ENCODE measurements around the gene RNF2.
"Not testable (repeated sequence)": the region's sequence is repeated elsewhere in the genome, so short reads cannot be mapped to it uniquely, and the experiment has no call there.

Gene RNF2

DNA sequence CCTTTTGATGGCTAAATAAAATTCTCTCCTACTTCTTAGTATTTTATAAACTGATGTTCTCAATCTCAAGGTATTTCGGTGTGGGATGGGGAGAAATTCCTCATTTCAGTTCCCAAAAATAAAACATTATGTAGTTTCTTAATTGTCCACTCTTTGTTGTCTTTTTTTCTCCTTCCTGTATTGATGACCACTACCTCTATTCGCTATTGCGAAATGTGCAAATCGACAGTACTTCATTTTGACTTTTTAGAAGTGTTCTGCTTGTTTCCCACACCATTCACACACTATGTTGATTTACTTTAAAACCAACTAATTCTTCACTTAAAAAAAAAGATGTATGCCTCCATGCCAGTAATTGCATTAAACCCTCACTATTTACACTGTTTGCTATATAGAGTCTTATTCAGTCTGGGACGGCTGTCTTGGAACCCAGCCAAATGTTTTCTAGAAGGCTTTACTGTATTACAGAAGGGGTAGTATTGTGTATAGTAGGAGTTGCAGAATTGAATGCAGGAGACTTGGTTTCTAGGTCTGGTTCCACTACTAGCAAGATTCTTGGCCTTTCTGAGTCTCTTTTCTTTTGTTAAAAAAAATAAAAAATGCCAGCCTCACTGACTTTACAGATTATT, 5.6 kb downstream of the RNF2 start:
- no peak for DNase-seq

DNA sequence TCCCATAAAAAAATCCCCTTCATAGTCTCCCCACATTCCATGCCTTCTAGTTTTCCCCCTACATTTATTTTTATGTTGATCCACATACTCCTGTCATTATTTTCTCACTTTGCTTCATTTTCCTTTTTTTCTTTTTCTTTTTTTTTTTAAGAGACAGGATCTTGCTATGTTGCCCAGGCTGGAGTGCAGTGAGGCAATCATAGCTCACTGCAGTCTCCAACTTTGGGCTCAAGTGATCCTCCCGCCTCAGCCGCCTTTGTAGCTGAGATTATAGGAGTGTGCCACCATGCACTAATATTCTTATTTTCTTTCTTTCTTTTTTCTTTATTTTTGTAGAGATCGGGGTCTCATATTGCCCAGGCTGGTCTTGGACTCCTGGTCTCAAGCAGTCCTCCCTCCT, 7.8 kb downstream of the RNF2 start:
- DNase-seq = no peak

DNA sequence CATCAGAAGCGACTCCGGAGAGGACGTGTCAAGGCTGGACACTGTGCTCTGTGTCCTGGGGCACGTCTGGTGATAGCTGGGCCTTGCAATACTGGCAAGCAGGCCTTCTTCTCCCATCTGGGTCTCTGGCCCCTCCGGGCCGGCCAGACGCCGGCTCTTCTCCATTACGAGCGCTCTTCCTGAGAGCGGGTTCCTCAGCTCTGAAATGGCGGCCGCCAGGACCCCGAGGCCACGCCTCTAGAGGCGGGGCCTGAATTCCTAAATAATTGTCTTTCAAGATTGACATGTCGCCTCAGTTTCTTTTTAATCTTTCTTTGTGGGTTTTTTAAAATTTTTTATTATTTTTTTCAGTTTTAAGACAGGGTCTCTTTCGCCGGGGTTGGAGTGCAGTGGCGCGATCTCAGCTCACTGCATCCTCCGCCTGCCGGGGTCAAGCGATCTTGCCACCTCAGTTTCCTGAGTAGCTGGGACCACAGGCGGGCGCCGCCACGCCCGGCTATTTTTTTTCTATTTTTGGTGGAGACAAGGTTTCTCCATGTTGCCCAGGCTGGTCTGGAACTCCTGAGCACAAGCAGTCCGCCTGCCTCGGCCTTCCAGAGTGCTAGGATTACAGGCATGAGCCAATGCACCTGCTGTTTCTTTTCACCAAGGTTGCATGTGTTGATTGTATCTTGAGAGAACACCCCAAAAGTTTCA, 9.2 kb downstream of the RNF2 start:
- DNase-seq = no peak

DNA sequence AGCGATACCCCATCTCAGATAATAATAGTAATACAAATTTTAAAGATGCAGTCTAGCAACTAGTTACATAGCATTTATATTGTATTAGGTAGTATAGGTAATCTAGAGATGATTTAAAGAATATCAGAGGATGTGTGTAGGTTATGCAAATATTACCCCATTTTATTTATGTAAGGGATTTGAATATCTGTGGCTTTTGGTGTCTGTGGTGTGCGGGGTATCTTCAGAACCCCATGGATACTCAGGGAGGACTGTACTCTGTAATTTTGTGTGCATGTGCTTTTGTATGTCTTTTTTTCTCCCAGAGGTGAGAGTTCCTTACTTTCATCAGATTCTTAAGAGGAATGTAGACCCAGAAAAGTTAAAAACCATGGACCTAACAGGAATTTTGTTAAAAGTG, 12.8 kb downstream of the RNF2 start:
- no peak for DNase-seq

DNA sequence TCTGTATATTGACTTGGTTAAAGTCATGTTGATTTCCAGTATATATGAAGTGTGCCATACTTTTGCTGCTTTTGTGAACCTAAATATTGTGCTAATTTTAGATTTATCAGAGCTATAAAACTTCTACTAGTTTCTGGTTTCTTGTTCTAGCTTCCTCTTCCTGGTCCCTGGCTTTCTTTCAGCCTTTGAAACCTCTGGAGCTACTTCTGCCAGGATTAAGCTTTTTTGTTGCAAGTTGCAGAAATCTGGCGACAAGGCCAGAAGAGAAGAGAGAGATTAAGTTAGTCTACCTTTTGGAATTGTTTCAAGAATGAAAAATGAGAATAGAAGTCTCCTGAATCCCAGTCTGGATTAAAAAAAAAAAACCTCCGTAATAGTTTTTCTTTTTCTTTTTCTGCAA, 13.5 kb downstream of the RNF2 start:
- DNase-seq = no peak

DNA sequence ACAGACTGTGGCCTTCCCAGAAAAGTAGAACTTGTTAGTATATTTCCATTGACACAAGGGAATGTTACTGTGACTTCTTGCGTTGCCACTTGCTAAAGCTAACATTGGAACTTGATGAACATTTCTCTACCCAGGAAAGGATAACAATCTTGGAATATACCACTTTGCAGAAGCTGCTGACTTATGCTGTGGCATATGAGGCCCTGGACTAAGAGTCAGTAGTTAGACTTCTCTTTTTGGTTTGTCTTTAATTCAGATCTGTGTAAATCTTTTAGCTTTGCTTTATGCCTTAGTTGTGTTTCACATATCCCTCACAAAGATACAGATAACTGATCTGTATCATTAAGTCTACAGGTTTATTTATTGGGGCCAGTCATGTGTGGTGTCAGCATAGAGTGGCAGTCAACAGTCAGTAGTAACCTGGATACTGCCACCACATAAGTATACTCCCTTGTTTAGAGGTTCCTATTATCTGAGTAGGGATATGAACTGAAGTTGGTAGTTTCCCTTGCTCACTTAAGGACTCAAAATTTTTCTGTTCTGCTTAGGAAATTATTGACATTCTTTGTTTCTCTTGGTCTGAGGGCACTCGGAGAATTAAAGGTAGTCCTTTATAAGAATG, 14.7 kb downstream of the RNF2 start:
- DNase-seq = no peak

DNA sequence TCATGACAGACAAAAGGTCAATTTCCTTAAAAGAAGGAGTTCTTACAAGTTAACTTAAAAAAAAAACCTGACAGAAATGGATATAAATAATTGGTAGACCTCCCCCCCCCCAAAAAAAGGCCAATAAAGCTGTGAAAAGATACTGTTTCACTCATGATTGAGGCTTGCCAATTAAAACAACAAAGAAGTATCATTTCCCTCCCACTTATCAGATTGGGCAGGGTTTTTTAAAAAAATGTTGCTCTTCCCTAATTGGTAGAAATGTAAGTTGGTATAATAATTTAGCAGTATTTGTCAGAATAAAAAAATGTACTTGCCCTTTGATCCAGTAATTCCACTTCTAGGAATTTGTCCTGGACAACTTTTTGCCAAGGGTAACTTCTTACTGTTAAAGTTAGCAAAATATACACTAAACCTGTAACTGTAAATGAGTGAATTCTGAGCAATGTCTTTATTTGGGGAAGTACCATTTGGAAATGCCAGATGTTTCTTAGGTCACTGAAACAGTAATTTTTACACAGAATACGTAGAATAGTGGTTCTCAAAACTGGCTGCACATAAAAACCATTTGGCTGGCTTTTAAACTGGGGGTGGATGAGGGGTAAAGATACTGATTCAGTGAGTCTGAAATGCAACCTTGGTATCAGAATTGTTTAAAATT, 17.5 kb downstream of the RNF2 start:
- no peak for DNase-seq

DNA sequence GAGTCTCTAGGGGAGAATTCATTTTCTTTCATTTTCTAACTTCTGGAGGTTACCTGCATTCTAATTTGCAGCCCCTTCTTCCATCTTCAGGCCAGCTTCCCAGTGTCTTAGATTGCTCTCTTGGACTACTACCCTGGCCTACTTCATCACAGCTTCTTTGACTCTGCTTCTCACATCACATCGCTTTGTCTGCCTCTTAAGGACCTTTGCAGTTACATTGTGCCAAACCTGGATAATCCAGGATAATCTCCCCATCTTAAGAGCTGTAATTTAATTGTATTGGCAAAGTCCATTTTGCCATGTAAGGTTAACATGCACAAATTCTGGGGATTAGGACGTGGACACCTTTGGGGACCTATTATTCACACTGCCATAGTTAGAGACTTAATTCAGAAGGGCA, 18.4 kb downstream of the RNF2 start:
- no peak for DNase-seq

DNA sequence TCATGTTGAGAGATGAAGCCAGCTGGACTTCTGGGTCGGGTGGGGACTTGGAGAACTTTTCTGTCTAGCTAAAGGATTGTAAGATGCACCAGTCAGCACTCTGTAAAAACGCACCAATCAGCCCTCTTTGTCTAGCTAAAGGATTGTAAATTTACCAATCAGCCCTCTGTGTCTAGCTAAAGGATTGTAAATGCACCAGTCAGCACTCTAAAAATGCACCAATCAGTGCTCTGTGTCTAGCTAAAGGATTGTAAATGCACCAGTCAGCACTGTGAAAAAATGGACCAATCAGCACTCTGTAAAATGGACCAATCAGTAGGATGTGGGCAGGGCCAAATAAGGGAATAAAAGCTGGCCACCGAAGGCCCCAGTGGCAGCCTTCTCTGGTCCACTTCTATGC, 19.6 kb downstream of the RNF2 start:
- not testable (repeated sequence) for DNase-seq

DNA sequence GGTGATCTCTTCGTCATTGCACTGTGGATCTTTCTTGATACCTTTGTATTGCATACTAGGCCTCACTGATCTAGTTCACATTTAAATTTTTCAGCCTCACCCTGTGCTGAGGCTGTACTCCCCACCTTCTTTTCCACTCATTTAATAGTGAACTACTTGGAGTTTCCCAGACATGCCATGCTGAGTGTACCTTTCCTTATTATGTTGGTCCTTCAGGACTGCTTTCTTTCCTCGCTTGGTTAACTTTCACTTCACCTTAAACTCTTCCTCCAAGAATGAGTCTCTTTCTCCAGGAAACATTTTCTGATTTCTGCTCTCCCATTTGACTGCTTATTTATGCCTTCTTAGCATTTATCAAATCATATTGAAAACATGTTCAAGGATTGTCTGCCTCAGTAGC, 20.8 kb downstream of the RNF2 start:
- DNase-seq = no peak

DNA sequence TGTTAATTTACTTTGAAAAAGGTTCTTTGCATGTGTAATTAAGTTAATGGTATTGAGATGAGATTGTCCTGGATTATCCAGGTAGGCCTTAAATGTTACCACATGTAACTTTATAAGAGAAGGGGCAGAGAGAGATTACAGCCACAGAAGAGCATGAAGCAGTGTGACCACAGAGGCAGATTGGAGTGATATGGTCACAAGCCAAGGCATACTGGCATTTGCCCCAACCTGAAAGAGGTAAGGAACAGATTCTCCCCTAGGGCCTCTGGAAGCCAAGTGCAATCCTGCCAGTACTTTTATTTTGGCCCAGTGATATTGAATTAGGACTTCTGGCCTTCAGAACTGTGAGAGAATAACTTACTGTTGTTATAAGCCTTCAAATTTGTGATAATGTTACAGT, 23.0 kb downstream of the RNF2 start:
- no peak for DNase-seq

DNA sequence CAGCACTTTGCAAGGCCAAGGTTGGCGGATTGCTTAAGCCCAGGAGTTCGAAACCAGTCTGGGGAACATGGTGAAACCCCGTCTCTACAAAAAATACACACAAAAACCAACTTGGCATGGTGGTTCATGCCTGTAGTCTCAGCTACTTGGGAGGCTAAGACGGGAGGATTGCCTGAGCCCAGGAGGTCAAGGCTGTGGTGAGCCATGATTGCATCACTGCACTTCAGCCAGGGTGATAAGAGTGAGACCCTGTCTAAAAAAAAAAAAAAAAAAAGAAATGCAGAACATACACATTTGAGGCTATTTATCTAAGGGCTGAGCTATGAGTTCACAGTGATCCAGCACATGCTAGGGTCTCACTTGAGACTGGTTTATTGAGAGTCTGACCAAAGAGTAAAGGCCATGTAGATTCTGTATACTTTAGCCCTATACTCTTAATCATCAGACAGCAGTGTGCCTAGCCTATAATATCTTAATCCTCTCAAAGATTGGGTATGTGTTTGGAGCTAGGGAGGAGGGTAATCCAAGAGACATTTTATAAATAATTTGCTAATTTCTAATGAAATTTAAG, 23.9 kb downstream of the RNF2 start:
- no peak for DNase-seq

DNA sequence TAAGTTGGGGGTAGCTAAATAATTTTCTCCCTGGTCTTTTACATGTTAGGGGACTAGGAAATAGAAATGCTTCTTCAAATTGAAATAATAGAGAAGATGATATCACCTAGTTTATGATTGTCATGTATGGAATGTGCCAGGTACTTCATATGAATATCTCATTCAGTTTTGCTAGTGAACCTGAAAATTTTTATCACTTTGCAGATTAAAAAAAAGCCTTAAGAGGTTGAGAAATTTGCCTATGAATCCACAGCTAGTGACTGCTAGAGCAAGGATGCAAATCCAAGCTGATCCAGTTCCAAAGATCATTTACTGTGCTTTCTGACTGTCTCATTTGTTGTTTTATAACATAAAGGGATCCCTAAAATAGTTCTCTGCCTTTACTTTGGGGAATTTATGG, 24.7 kb downstream of the RNF2 start:
- no peak for DNase-seq

DNA sequence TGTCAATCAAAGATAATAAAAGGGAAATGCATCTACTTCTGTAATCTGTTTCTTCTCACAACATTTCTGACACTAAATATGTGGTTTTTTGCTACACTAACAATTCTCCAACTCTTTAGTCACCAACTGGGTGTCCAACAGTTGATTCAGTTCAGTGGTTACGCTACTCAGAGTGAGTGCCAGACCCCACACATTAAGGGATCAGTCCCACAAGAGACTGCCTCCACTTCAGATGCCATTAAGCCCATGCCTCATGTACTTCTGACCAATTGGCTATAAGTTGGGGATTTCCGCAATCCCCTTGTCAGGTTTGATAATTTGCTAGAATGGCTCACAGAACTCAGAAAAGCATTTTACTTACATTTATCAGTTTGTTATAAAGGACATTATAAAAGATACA, 28.4 kb downstream of the RNF2 start:
- peak; percentile 39 for DNase-seq

DNA sequence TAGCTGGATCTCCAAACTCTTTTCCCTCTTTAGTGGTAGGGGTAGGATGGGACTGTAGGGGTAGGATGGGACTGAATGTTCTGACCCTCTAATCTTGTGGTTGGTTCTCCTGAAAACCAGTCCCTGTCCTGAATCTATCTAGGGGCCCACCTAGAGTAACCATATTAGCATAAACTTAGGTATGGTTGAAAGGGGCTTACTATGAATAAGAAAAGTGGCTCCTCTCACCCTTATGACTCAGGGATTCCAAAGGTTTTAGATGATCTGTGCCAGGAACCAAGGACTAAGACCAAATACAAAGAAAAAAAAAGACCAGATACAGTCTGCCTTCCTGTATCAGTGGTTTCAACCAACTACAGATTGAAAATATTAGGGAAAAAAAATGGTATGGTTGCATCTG, 28.9 kb downstream of the RNF2 start:
- peak; percentile 20 for DNase-seq

DNA sequence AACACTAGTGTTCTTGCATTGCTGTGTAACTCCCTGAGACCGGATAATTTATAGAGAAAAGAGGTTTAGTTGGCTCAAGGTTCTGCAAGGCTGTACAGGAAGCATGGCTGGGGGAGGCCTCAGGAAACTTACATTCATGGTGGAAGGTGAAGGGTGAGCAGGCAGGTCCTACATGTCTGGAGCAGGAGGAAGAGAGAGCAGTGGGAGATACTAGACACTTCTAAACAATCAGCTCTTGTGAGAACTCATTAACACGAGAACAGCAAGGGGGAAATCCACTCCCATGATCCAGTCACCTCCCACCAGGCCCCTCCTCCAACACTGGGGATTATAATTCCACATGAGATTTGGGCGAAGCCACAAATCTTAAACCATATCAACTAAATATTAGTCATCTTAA, 30.1 kb downstream of the RNF2 start:
- no peak for DNase-seq

DNA sequence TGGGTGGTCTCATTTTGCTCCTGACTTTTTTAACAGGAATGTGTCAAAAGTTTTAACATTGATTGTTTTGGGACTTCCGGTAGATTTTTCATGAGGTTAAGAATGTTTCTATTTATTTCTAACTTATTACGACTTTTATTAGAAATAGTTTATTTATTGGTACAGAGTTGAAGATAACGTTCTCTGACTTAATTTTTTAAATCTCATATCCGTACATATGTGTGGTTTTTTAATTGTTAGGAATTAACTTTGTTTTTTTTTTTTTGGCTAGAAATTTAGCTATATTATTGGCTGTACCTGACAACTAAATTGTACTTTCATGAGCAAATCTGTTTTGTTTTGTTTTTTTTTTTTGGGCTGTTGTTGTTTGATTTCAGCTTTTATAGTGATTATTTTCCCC, 32.0 kb downstream of the RNF2 start:
- no peak for DNase-seq

DNA sequence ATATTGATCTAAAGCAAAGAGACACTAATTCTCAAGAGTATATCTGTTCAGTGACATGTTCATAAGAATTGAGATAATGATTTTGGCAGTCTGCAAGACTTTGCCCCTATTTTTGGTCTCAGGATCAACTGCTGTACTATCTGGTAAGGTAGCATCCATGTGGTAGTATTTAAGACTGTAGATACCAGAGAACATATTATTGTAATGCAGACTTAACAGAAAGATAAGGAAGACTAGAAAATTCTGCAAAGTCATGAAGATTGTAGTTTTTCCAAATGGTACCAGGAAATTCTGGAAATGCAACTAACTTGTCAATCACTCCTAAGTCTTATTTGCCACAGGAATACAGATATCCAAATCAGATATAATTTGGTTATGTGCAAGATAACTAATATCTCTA, 35.1 kb downstream of the RNF2 start:
- DNase-seq = no peak

DNA sequence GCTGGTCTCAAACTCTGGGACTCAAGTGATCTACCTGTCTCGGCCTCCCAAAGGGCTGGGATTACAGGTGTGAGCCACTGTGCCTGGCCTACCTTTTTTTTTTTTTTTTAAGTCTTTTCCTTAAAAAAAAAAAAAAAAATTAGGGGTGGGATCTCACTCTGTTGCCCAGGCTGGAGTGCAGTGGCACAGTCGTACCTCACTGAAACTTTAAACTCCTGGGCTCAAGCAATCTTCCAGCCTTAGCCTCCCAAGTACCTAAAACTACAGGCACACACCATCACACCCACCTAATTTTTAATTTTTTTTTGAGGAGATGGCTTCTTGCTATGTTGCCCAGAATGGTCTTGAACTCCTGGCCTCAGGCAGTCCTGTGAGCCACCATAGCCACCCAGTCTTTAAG, 38.5 kb downstream of the RNF2 start:
- DNase-seq = no peak

DNA sequence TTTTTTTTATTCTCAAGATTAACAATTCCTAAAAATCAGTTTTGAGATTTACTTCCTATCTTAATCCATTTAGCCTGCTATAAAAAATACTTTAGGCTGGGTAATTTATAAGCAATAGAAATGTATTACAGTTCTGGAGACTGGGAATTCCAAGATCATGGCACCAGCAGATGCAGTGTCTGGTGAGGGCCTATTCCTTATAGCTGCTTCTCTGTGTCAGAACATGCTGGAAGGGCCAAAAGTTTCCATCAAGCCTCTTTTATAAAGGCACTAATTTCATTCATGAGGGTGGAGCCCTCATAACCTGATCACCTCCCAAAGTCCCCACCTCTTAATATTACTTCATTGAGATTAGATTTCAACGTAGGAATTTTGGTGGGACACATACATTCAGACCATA, 41.7 kb downstream of the RNF2 start:
- no peak for DNase-seq

DNA sequence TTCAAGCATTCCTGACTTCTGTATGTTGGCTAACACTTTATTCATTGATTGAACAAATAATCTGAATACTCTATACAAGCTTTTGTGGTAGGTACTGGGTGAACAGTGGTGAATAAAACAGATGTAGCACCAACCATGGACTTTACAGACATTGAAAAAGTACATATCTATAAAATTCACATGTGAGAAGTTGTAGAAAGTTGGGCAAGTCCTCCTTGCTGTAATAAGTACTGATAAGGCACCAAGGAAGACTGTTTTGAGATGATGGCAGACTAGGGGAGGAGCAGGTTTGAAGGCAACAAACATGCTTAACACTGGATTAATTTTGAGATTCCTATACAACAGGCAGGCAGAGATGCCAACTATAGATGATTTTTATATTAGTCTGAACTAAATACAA, 42.4 kb downstream of the RNF2 start:
- DNase-seq = no peak

DNA sequence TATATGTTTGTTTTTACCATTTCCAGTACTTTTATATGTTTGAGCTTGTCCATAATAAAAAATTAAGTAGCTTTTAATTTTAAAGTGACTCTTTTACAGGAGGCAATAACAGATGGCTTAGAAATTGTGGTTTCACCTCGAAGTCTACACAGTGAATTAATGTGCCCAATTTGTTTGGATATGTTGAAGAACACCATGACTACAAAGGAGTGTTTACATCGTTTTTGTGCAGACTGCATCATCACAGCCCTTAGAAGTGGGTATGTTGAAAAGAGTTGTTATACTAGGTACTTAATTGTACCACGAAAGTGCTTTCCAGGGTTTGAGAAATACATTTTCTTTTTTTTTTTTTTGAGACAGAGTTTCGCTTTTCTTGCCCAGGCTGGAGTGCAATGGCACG, 46.1 kb downstream of the RNF2 start:
- DNase-seq = no peak

DNA sequence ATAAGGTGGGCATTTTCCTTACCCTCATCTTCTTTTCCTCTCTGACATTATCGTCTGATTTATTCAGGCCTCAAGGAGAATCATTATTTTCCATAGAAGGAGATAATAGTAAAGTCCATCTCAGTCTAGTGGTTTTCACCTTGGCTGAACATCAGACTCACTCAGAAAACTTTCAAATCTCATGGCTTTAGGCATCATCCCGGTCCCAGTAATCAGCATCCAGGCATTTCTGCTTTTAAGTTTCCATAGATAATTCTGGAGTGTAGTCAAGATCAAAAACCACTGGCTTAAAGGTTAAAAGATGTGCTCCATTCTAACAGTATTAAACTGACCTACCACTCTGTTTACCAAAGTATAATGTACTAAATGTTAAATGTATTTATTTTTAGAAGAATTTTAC, 49.4 kb downstream of the RNF2 start:
- no peak for DNase-seq

DNA sequence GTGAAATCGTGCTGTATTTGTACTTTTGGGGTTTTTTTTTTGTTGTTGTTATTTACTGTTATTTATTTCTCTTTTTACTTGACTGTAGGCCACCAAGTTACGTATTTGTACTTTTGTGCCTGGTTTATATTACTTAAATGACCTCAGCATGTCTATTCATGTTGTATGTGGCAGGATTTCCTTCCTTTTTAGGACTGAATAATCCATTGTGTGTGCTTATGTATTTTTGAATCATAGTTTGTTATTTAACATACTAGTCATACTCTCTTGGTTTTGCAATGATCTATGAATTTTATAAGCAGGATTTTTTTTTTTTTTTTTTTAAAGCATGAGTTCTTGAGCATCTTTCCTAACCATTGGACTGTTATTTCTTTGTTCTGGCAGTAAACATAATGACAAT, 51.2 kb downstream of the RNF2 start:
- DNase-seq = peak; percentile 4
